Large intestine (tissue), 3 donors: Measurements from ENCODE around the gene FAM3A. TPM values are rescaled to one million over a fixed set of nuclear protein-coding genes. Genes with fewer than 3 reads are reported as not detected.

ENCODE experiments used
- DNase-seq, 2 donors: peaks; one replicate each; pipeline versions ENCODE4 v3.0.0 to v3.0.0-alpha.2; 2013
- H3K27ac ChIP-seq: one replicate; pipeline ENCODE4 v1.5.1; 2013; ENCODE audit warnings: low read length
- H3K27me3 ChIP-seq: 2 replicates; pipeline ENCODE4 v1.6.1; 2013; ENCODE audit warnings: low read length; ENCODE audit not compliant: control insufficient read depth, insufficient read depth
- H3K36me3 ChIP-seq: 2 replicates; pipeline ENCODE4 v1.6.1; 2013; ENCODE audit warnings: low read length; ENCODE audit not compliant: control insufficient read depth, insufficient read depth
- H3K4me1 ChIP-seq: one replicate; pipeline ENCODE4 v1.6.1; 2013; ENCODE audit warnings: low read length; ENCODE audit not compliant: control insufficient read depth, insufficient read depth
- H3K4me3 ChIP-seq: one replicate; pipeline ENCODE4 v1.5.1; 2013; ENCODE audit warnings: low read length
- H3K9me3 ChIP-seq: one replicate; pipeline ENCODE4 v1.6.1; 2013; ENCODE audit warnings: mild to moderate bottlenecking, low read depth, low read length, moderate library complexity; ENCODE audit not compliant: control insufficient read depth
- WGBS: methylation state at CpG from one replicate; pipeline ENCODE4 v1.1.5; 2013; ENCODE audit warnings: low lambda C conversion rate; ENCODE audit not compliant: insufficient coverage; 5-methylcytosine and 5-hydroxymethylcytosine counted together
- polyA plus RNA-seq: library from polyadenylated mRNA; unstranded; fragments of 120-200 nt; gene quantifications from one replicate; pipeline ENCODE4 v1.2.1, GENCODE V29; 2013

Gene FAM3A
- polyA plus RNA-seq, 1 donor, result 41.4 TPM

DNA sequence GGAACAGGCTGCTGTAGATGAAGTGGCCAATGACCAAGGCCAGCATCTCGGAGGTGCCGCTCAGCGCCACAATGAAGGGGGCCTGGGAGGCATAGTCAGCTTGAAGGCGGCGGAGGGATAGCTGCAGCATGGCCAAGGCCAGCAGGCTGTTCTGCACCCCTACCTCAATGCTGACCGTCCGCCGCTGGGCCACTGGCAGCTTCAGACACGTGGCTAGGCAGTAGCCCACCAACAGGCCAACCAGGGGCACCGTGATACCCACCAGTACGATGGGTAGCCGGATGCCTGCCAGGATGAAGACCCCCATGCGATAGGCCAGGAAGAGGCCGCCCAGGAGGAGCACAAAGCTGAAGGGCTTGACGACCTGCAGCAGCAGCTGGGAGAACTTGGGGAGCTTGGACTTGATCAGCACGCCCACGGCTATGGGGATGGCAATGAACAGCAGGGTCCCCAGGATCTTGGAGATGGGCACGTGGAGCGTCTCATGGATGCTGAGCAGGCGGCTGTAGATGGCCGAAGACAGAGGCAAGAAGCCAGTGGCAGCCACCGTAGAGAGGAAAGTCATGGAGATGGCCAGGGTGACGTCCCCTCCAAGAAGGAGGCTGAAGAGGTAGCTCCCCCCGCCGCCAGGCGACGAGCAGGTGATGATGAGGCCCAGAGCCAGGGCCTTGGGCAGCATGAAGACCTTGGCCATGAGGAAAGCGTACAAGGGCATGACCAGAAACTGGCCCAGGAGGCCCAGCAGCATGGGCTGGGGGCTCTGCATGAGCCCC is 28.3 kb downstream of the FAM3A start:
- Histone ChIP-seq H3K4me3 (no peak overlapping the region), H3K9me3 (no peaks in the 10 kb centered on the region), H3K36me3 (peaks cover 19% of the 10 kb centered on the region), H3K4me1 (peaks cover 24% of the 10 kb centered on the region), H3K27me3 (no peaks in the 10 kb centered on the region), H3K27ac (peak overlapping the region; percentile 89)
- no peak for DNase-seq
- WGBS, result no CpG with 5 or more reads among the region's 28 CpGs

DNA sequence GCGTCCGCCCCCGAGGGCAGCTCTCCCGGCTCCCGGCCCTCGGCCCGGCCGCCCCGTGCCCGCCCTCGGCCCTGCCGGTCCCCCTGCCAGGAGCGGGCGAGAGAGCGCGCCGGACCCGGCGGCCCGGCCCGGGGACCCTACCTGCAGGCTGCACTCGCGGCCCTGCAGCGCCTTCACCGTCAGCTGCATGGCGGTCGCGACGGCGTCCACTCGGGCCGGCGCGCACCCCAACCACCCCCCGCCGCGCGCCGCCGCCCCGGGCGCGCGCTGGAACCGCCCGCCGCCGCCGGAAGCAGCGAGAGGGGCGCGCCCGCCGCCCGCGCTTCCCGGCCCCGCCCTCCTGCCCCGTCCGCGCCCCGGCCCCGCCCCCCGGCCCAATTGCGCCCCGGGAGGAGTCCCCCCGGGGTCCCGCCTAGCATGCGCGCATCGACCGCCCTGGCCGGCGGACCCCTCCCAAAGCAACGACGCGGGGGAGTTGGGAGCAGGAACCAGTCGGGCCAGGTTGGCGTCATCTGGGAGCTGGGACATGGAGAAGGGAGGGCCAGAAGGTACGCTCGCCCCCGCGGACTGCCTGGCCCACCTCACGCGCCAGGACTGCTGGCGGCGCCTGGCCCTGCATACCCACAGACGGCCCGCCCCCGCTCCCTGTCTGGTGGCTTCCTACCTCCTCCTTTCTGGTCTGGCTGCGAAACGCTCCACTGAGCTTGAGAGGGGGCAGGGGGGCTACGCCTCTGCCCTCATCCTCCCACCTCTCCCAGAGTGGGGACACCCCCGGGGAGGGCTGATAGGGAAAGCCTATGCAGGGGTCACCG is 29.4 kb downstream of the FAM3A start, which contains the start of gene UBL4A:
UBL4A (minus strand) TSS at position 220 of the 812 bp plus-strand sequence; CDS start at position 189, 31 bp downstream.
- peak; percentile 43 to 72 for DNase-seq
- H3K9me3 ChIP-seq, result no peaks in the 10 kb centered on the region
- no CpG with 5 or more reads among the region's 95 CpGs for WGBS
- H3K4me1 ChIP-seq, result peaks cover 24% of the 10 kb centered on the region
- peak within 1 kb of the TSS; percentile 60 for H3K4me3 ChIP-seq
- H3K27me3 ChIP-seq, result no peaks in the 10 kb centered on the region
- peaks cover 19% of the 10 kb centered on the region for H3K36me3 ChIP-seq
- H3K27ac ChIP-seq, result peak within 1 kb of the TSS; percentile 89

DNA sequence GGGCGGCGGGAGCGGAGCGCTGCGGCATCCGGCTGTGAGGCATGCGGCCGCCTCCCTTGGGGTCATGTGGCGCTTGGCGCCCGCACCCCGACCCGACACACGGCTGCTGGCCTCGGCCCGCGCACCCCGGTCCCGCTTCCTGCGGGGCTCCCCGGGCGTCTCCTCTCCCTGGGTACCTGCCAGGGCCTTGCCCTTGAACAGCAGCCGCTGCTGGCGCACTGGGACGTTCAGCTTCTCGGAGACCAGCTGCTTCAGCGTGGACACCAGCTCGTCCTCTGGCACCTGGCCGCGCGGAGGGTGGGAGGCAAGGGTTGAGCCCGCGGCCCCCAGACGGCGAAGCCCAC is 30.0 kb downstream of the FAM3A start:
- peaks cover 24% of the 10 kb centered on the region for H3K4me1 ChIP-seq

DNA sequence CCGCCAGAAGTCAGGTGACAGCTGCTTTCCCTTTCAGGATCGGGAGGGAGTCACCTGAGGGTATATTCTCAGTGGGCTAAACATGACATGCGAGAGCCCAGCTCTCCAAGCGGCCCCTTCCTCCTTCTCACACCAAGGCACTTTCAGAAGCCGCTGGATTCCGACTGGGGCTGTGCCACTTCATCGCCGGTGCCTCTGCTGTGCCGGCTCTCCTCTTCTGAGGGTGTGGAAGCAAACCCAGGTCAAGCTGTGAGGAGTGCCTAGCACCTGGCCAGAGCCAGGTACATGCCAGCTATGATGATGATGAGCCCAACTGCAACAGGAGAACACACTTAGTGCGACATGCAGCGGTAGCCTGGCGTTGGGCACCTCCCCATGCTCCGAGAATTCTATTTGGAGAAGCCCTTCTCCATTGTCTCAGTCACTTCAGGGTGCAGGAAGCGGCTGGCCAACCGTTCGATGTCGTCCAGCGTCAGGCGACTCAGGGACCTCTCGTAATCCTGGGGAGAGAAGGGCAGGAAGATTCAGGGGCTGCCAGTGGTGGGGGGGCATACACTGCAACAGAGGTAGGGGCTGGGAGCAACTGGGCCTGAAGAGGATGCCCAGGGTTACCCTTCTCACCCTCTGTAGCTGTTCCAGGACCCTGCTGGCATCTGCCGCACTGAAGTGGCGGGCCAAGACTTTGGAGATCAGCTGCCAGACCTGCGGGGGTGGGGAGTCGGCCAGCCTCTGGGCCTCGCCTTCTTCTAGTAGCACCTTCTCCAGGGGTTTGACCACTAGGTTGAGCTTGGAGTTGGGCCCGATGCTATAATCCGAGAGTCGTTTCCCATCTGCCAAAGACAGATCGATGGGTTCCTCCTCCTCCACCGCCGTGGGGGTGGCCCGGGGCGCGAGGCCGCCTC is 30.6 kb downstream of the FAM3A start:
- H3K4me3 ChIP-seq, result peak overlapping the region; percentile 35
- DNase-seq, result no peak
- H3K27ac ChIP-seq, result peak overlapping the region; percentile 51
- no peaks in the 10 kb centered on the region for H3K9me3 ChIP-seq
- no peaks in the 10 kb centered on the region for H3K27me3 ChIP-seq
- H3K4me1 ChIP-seq, result peaks cover 24% of the 10 kb centered on the region
- H3K36me3 ChIP-seq, result peaks cover 19% of the 10 kb centered on the region
- no CpG with 5 or more reads among the region's 35 CpGs for WGBS

More for the DNA sequence above, 30.0 kb downstream of the FAM3A start:
- no CpG with 5 or more reads among the region's 35 CpGs for WGBS
- peaks cover 19% of the 10 kb centered on the region for H3K36me3 ChIP-seq
- H3K4me3 ChIP-seq, result peak overlapping the region; percentile 60
- DNase-seq, result peak in 1 of 2 donors; percentile 38
- H3K27ac ChIP-seq, result peak overlapping the region; percentile 38
- no peaks in the 10 kb centered on the region for H3K9me3 ChIP-seq
- H3K27me3 ChIP-seq, result no peaks in the 10 kb centered on the region

DNA sequence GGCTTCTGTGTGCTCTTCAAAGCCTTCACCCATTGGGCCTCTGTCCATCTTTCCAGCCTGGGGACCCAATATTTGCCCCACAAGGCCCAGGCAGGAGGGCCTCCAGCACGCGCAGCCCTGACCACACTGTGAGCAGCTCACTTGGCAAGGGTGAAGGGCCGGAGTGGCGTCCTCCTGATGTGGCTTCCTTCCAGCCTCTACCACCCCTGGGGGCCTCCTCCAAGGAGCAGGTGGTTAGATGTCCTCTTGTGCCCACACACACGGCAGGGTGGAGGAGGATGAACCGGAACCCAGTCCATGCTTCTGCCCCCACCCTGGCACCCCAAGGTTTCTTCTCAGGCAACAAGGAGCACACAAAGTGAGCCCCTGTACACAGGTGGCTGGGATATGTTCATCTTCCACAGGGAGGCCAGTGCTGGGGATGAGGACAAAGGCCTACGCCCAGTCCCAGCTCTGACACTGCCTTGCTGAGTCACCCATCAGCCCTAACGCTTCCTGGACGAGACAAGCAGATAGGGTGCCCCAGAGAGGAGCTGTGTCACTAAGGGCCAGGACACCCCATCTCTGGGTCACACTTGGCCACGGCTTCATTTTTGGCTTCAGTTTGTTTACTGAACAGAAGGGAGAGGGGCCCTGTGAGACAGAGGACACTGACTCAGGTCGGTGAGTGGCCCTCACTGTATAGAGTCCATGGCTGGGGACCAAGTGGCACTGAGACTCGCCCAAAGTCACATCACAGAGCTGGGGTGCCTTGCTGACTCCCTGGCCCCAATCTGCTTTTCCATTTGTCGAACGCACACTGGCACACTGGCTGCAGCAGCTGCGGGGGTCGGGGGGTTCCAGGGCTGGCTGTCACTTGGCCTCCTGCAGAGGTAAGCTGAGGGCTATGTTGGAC is 31.5 kb downstream of the FAM3A start:
- DNase-seq, result peak; percentile 38 to 60
- H3K27ac ChIP-seq, result peak overlapping the region; percentile 57
- WGBS, result no CpG with 5 or more reads among the region's 16 CpGs

DNA sequence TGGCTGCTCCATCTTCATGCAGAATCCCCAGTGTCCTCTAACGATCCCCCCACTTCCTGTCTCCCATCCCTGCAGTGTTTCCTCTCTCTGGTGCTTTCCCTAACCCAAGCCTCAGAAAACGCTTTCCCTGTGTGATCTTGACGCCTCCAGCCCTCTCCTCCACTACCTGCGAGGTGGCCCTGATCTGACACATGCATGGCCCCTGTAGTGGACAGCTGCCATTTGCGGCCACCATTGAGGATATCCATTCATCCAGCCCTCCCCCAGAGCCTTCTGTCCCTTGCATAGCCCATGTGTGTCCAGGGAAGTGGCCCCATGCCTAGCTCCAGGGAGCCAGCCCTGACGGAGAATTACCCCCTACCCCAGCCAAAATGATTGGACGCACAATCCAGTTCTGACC is 32.7 kb downstream of the FAM3A start:
- H3K27me3 ChIP-seq, result no peaks in the 10 kb centered on the region
- peaks cover 23% of the 10 kb centered on the region for H3K4me1 ChIP-seq
- H3K27ac ChIP-seq, result no peak overlapping the region
- WGBS, result no CpG with 5 or more reads among the region's 7 CpGs
- DNase-seq, result no peak
- no peaks in the 10 kb centered on the region for H3K9me3 ChIP-seq
- no peak overlapping the region for H3K4me3 ChIP-seq
- H3K36me3 ChIP-seq, result peaks cover 16% of the 10 kb centered on the region

More for the DNA sequence above, 31.5 kb downstream of the FAM3A start:
- peaks cover 19% of the 10 kb centered on the region for H3K36me3 ChIP-seq
- no peak overlapping the region for H3K4me3 ChIP-seq
- no peaks in the 10 kb centered on the region for H3K27me3 ChIP-seq
- no peaks in the 10 kb centered on the region for H3K9me3 ChIP-seq
- H3K4me1 ChIP-seq, result peaks cover 24% of the 10 kb centered on the region

DNA sequence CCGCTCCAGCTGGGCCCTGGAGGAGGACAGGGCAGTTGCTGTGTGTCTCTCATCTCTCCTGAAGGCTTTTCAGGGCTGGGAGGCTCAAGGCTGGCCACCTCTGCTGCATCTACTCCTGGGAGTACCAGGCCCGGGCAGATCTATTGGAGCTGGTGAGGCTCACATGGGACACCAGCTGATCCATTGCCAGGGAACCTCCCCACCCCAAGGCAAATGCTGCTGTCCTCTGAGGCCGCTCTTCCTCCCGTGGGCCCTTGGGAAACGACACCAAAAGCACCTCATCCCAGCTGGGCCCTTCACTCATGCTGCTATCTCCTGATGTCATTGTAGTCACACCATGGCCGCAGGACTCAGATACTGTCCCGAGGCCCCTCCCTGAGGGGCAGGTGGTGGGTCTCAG is 33.2 kb downstream of the FAM3A start:
- no CpG with 5 or more reads among the region's 7 CpGs for WGBS
- H3K4me3 ChIP-seq, result no peak overlapping the region
- H3K9me3 ChIP-seq, result no peaks in the 10 kb centered on the region
- H3K36me3 ChIP-seq, result peaks cover 16% of the 10 kb centered on the region
- H3K4me1 ChIP-seq, result peaks cover 28% of the 10 kb centered on the region
- no peak overlapping the region for H3K27ac ChIP-seq
- no peaks in the 10 kb centered on the region for H3K27me3 ChIP-seq
- DNase-seq, result no peak

DNA sequence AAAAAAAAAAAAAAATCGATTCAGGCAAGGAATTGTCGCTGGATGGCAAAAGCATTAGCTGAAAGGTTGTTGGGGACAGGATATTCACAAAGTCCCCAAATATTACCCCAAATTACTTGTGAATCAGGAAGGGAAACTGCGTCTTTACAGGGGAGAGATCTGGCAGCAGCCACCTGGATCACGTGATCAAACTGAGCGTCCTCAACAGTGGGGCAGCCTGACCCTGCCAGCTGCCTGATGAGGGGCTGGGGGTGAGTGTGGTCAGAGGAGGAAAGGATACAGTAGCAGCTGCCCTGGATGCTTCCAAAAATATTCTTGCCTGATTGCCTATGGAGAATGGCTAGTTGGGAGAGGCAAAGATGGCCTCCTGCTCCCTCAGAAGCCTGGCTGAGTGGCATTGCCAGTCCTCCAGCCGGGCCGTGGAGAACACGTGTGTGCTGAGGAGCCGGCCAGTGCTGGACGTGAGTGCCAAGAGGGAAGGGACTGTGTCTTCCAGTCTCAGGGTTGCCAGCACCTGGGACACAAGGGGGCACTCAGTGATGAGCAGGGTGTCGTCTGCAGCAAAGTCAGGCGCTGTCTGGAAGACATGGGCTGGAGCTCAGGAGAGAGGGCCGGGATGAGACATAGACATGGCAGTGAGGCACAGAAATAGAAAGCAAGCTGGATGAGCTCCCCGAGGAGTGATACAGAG is 34.0 kb downstream of the FAM3A start:
- WGBS, result no CpG with 5 or more reads among the region's 14 CpGs
- no peaks in the 10 kb centered on the region for H3K27me3 ChIP-seq
- H3K27ac ChIP-seq, result no peak overlapping the region
- H3K4me1 ChIP-seq, result peaks cover 25% of the 10 kb centered on the region
- H3K9me3 ChIP-seq, result no peaks in the 10 kb centered on the region
- H3K36me3 ChIP-seq, result peaks cover 14% of the 10 kb centered on the region
- no peak overlapping the region for H3K4me3 ChIP-seq
- DNase-seq, result no peak

DNA sequence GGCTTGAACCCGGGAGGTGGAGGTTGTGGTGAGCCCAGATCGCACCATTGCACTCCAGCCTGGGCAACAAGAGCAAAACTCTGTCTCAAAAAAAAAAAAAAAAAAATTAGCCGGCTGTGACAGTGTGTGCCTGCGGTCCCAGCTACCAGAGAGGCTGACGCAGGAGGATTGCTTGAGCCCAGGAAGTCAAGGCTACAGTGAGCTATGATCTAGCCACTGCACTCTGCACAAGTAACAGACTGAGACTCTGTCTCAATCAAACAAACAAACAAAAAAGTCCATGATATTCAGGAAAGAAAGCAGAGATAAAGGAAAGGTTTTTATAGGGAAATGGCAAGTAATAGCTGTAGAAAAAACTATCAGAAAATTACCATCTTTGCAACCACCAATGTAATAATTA is 34.8 kb downstream of the FAM3A start:
- Histone ChIP-seq H3K4me1 (peaks cover 23% of the 10 kb centered on the region), H3K27ac (no peak overlapping the region), H3K9me3 (no peaks in the 10 kb centered on the region), H3K36me3 (peaks cover 14% of the 10 kb centered on the region), H3K27me3 (no peaks in the 10 kb centered on the region), H3K4me3 (no peak overlapping the region)
- WGBS, result no CpG with 5 or more reads among the region's 5 CpGs
- DNase-seq, result no peak
